Dedifferentiated amniotic fluid mesenchymal stem cell (primary cell): ENCODE results near the gene ACTG1.

ENCODE experiments used
- DNase-seq: peaks from one replicate; pipeline ENCODE4 v3.0.0-alpha.2; 2016; ENCODE audit errors: extremely low spot score

Gene ACTG1

DNA sequence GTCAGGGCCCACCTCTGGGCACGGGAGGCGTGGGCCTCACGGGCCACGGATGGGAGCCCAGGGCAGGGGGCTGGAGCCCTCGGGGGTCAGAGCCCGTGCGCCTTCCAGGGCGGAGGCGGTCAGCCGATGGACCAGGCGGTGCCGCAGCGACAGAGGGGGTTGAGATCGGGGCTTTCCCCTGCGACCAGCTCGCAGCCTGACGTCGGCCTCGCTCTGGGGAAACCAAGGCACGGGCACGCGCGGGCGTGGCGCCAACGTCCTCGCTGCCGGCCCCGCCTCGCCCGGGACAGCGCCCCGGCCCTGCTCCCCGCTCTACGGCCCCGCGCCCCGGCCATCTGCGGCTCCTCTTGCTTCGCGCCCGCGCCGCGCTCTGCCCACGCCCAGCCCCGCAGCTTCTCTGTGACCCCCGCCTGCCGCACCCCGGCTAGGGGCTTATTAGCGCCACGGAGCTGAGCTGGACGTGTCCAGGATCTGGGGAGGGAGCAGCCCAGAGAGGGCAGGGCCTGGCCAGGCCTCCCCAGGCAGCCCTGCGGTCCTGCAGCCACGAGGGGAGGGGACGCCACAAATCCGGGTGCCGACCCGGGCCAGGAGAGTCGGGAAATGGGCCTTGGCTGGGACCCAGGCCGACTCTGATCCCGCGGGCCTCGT is 13.5 kb downstream of the ACTG1 start:
- no peak for DNase-seq

DNA sequence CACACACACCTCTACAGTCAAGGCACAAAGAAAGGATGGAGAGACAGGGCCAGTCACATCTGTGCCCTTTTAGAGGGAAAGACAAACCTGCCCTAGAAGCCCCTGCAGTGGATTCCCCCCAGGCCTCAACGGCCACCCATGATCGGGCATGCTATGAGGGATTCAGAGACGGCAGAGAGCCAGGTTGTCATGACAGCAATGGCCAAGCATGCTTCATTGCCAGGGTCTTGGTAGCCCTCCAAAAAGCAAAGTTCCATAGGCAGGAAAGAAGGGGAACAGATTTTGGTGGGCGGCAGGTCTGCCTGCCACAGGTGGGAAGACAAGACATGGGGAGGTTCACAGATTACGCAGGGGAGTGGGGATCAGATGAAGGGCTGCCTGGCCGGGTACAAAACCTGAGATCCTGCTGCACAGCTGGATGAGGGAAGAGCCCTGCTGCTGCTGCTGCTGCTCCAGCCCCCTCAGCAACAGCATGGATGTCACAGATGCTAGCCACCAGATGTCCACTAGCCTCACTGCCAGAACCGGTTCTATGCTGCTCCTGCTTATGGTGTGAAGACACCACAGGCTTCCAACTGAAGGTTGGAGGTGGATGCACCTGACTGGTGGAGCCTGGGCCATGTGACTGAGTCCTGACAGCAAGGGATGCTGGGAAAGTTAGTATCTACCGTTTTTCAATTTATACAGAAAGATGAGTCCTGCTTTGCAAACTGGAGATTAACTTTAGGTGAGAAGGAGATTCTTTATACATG is 17.8 kb downstream of the ACTG1 start:
- DNase-seq = no peak

DNA sequence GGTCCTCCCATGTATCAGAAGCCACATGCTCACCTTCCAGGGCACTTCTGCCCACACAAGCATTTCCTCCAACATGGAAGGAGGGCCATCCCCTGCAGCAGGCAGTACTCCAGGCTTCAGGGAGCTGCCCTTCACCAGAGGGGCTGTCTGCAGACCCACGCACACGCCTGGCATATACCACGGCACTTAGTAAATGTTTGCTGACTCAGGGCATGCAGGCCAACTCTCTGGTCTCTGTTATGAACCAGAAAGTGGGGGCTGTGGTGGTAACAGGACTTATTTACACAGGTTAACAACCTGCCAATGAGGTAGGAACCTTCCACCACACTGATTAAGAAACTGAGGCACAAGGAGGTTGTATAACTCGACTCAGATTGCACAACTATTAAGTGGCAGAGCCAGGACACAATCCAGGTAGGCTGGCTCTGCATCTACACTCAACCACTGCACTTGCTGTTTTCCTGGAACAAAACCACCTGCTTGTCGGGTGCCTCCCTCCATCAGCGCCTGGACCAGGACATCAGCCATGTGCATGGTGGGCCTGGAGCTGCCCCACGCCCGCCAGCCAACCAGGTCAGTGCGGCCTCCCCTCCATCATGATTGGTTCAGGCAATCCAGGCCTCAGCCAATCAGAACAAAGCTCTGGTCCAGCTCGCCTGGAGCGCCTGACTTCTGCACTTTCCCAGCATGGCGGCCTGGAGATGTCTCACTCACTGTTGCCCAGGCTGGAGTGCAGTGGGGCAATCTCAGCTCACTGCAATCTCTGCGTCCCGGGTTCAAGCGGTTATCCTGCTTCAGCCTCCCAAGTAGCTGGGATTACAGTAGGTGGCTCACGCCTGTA is 19.2 kb downstream of the ACTG1 start:
- no peak for DNase-seq

- no peak for DNase-seq
These were observed 19.9 kb downstream of the ACTG1 start for GRCh38 chr17:81492706-81493105.

- no peak for DNase-seq
These were observed 20.4 kb downstream of the ACTG1 start for GRCh38 chr17:81492202-81492601.

DNA sequence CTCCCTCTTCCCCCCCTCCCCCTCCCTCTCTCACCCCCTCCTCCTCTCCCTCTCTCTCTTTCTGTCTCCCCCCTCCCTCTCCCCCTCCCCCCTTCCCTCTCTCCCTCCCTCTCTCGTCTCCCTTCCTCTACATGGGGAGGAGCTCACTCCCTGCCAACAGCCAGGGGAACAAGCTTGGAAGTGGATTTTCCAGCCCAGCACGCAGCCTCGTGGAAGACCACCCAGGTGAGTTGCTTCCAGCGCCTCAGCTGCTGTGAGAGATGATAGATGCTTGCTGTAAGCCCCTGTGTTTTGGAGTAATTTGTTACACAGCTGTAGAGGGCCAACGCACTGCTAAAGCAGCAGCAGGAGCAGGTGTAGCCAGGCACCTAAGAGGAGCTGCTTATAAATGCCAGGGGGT is 20.8 kb downstream of the ACTG1 start:
- no peak for DNase-seq

- DNase-seq = no peak
These were observed 21.4 kb downstream of the ACTG1 start for GRCh38 chr17:81491181-81491581.

GRCh38 chr17:81489998-81490992 is 22.3 kb downstream of the ACTG1 start:
- DNase-seq = no peak

DNA sequence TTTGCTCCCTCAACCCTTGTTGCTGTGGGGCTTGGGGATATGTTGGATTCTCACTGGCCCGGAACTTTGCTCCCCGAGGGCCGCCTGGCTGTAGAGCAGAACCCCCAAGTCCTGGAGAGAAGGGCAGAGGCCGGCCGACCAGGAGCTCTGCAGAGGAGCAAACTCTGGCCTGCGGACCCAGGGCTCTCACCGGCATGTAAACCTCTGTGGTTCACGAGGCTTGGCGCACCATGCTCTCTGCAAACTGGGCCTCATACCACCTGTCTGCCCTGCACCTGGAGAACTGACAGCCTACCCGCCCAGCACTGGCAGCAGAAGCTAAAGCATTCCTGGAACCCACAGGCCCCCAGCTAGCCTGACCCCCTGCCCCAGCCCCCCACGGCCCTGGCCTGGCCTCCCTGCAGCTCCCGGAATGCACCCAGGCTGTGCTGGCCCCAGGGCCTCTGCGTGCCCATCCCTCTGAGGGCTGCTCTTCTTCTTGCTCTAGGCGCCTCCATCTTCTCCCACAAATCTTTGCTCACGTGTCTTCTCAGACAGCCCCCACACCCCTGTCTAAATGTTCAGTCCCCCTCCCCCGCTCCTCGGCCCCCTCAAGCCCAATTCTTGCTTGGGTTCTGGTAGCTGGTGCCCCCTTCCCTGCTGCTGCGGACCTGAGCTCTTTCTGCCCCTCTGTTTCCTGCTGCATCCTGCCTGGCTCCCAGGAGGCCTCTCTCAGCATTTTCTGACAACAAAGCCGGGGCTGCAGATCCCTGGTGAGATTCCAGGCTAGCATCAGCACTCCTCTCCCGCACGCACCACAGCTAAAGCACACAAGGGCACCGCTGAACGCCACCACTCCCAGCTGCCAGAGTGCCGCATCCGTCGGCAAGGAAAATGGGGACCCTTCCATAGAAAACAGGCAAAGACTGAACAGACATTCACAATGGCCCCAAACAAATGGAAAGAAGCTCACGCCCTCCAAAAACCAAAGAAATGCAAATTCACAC is 23.3 kb downstream of the ACTG1 start:
- no peak for DNase-seq

GRCh38 chr17:81488276-81488860 is 24.2 kb downstream of the ACTG1 start:
- no peak for DNase-seq

DNA sequence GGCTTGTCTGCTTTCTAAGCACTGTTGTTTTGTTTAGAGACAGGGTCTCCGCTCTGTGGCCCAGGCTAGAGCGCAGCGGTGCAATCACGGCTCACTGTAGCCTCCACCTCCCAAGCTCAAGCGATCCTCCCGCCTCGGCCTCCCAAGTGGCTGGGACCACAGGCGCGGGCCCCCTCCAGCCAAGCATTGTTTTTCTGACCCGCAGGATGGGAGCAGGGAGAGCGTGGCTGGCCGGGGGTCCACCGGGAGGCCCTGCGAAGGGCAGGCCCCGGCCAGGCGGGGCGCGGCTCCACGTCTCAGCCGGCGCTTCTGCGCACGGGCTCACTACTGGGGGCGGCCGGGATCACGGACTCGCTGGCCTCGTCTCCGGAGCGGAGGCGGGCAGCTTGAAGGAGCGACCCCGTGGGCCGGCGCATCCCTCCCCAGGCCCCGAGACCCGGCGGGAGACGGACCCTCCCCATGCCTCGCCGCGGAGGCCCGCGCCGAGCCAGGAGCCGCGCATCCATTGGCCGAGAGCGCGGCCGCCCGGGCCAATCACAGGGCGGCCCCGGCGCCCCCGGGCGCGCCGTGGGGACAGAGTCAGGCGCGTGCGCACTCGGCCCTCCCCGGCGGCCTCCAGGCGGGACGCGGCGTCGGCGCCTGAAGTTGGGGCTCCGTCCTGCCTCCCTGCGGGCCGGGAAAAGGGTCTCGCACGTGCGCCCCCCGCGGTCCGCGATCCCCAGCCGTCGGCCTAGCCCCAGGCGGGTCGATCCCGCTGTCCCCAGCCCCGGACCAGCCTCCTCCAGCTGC is 24.9 kb downstream of the ACTG1 start:
- DNase-seq = peak; percentile 46

DNA sequence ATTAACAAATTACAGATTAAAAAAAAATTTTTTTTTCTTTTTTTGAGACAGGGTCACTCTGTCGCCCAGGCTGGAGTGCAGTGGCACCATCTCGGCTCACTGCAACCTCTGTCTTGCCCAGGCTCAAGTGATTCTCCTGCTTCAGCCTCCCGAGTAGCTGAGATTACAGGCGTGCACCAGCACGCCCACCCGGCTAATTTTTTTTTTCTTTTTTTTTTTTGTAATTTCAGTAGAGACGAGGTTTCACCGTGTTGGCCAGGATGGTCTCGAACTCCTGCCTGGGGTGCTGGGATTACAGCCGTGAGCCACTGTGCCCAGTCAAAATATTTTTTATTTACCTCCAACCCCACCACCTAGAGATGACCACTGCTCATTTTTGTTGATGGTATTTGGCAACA is 25.5 kb downstream of the ACTG1 start:
- DNase-seq = no peak

DNA sequence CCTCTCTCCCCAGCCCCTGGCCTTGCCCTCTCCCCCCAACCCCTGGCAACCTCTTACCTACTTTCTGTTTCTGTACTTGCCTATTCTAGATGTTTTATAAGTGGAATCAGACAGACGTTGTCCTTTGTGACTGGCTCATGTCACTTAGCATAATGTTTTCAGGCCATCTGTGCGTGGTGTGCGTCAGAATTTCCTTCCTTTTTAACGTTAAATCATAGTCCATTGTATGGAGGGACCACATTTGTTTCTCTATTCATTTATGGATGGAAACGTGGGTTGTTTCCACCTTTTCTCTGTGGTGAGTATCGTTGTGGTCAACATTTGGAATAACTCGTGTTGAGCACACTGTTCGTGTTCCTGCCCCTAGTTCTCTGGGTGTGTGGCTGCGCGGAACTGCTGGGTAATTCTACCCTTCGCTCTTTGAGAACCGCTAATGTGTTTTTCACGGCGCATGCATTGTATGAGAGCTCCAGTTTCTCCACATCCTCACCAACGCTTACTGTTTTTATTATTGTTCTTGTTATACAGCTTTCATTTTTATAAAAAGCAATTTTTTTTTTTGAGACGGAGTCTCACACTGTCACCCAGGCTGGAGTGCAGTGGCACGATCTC is 26.3 kb downstream of the ACTG1 start:
- DNase-seq = no peak

- peak; percentile 39 for DNase-seq
These were observed 28.2 kb downstream of the ACTG1 start for GRCh38 chr17:81484195-81484979.

- DNase-seq = no peak
These were observed 28.8 kb downstream of the ACTG1 start for GRCh38 chr17:81483862-81484194.

GRCh38 chr17:81483085-81483861 is 29.3 kb downstream of the ACTG1 start:
- no peak for DNase-seq

- DNase-seq = no peak
These were observed 29.9 kb downstream of the ACTG1 start for GRCh38 chr17:81482673-81483072.
